Measurements from ENCODE around the gene TNNT2. TPM values are rescaled to one million over a fixed set of nuclear protein-coding genes. Genes with fewer than 3 reads are reported as not detected.

The TNNT2 gene
- total and polyA plus RNA-seq, 2 of the 13 experiments (the other 11 are each of a cell fraction or from before 2014, with no cell fraction given), result 0.20 to 0.63 TPM

GRCh38 chr1:201399352-201400126 is 22.1 kb upstream of the TNNT2 start (continued):
- TF ChIP-seq ZNF503 (CRISPR knock-in tag; IDR thresholded peaks at IDR 0.05) (no peak), MYPOP (CRISPR knock-in tag; IDR thresholded peaks at IDR 0.05) (peak; percentile 71; the same call in 1 of the 2 replicates), ZNF530 (CRISPR knock-in tag; IDR thresholded peaks at IDR 0.05; ENCODE audit: low read depth) (no peak), ZNF746 (CRISPR knock-in tag; IDR thresholded peaks at IDR 0.05) (peak; percentile 32; the same call in 1 of the 2 replicates)

GRCh38 chr1:201399018-201399351 is 21.5 kb upstream of the TNNT2 start, which contains the start of gene LAD1:
LAD1 (minus strand) TSS chr1:201399324; CDS start chr1:201399306, 18 bp downstream.
- Histone ChIP-seq H3K9ac (ENCODE audit: insufficient read depth, low read depth, low read length) (peak within 1 kb of the TSS; percentile 88), H2AFZ (ENCODE audit: low read length) (no peak within 1 kb of the TSS)
- CTCF ChIA-PET (ENCODE audit: low intra/inter-chr PET ratio, low total read pairs), result no interaction called here
- TF ChIP-seq E2F1 (CRISPR knock-in tag; IDR thresholded peaks at IDR 0.05), result no peak
- 0 out of 2 replicates have a peak, but pooled peaks have one; percentile 6 for TF ChIP-seq MED13 (CRISPR knock-in tag; IDR thresholded peaks at IDR 0.05)
- peak; percentile 2 for TF ChIP-seq ZNF883 (CRISPR knock-in tag; IDR thresholded peaks at IDR 0.05; ENCODE audit: not compliant biosample characterization)
- TF ChIP-seq NCOA2 (CRISPR knock-in tag; IDR thresholded peaks at IDR 0.05), result no peak
- TF ChIP-seq ZNF530 (CRISPR knock-in tag; IDR thresholded peaks at IDR 0.05; ENCODE audit: low read depth), result no peak
- TF ChIP-seq ZSCAN31 (CRISPR knock-in tag; IDR thresholded peaks at IDR 0.05; ENCODE audit: low read depth), result no peak
- 0 out of 2 replicates have a peak, but pooled peaks have one; percentile 38 for TF ChIP-seq HNF1B (CRISPR knock-in tag; IDR thresholded peaks at IDR 0.05)
- TF ChIP-seq ZNF672 (CRISPR knock-in tag; IDR thresholded peaks at IDR 0.05), result no peak
- TF ChIP-seq SAFB2 (CRISPR knock-in tag; IDR thresholded peaks at IDR 0.05; ENCODE audit: borderline replicate concordance, low read depth), result no peak
- TF ChIP-seq ZNF501 (CRISPR knock-in tag; IDR thresholded peaks at IDR 0.05), result no peak
- 0 out of 2 replicates have a peak, but pooled peaks have one; percentile 7 for TF ChIP-seq ZNF235 (CRISPR knock-in tag; IDR thresholded peaks at IDR 0.05; ENCODE audit: borderline replicate concordance)
- TF ChIP-seq MXD4 (CRISPR knock-in tag; IDR thresholded peaks at IDR 0.05), result peak; percentile 73; the same call in 1 of the 2 replicates
- TF ChIP-seq ZNF251 (CRISPR knock-in tag; IDR thresholded peaks at IDR 0.05), result no peak
- no peak for TF ChIP-seq HNRNPL (IDR thresholded peaks at IDR 0.05; ENCODE audit: low read depth, low read length)

More at GRCh38 chr1:201399018-201399351, 21.5 kb upstream of the TNNT2 start, which contains the start of gene LAD1:
- FAIRE-seq (no peak), DNase-seq (ENCODE audit: low spot score) (no peak), ATAC-seq (no peak)
- no TSS peak for BruUV-seq (replicated peaks)
- peaks cover 68% of the 10 kb centered on the region for H3K4me1 ChIP-seq (ENCODE audit: insufficient read depth, low read length)
- H3K27ac ChIP-seq (ENCODE audit: extremely low read length, insufficient read depth, low read length), result peak within 1 kb of the TSS; percentile 84
- H3K36me3 ChIP-seq (replicated peaks in 1 of 2; ENCODE audit: control insufficient read depth in 1 of 2, insufficient read depth in 2 of 2, low read length in 2 of 2), result no peaks in the 10 kb centered on the region
- in situ Hi-C loops (cut with HindIII; ENCODE audit: extremely low pct_ligation_motif_present, low pct_unique_long_range_greater_than_20kb), result no loop called here
- intact Hi-C loops (cut with micrococcal nuclease; ENCODE audit: unreplicated experiment), result no loop called here
- H3K4me2 ChIP-seq (ENCODE audit: low read depth, low read length), result peak within 1 kb of the TSS; percentile 93
- POLR2A ChIA-PET, result interaction anchor here (1.2 kb wide), 1 partner anchor 66 kb away, joined by 3 read pairs; no protein-coding TSS in a partner anchor
- H4K20me1 ChIP-seq (ENCODE audit: insufficient read depth, low read length), result peaks cover 12% of the 10 kb centered on the region
- H3K27me3 ChIP-seq (ENCODE audit: control insufficient read depth in 1 of 2, insufficient read depth in 2 of 2, low read length in 2 of 2), result no peaks in the 10 kb centered on the region
- H3K4me3 ChIP-seq (replicated peaks in 1 of 3; ENCODE audit: insufficient read depth in 1 of 3, low read depth in 2 of 3, low read length in 3 of 3), result peak within 1 kb of the TSS; percentile 77 to 82 (median 79)
- WGBS (ENCODE audit: low lambda C conversion rate), result no CpG with 5 or more reads among the region's 25 CpGs
- H3K79me2 ChIP-seq (ENCODE audit: insufficient read depth, low read length), result peaks cover 33% of the 10 kb centered on the region
- no peaks in the 10 kb centered on the region for H3K9me3 ChIP-seq (ENCODE audit: low read length)
